Umbilical cord (tissue), 2 donors: ENCODE results near the gene ZBTB11. TPM values are rescaled to one million over a fixed set of nuclear protein-coding genes. Genes with fewer than 3 reads are reported as not detected.
"Not testable (repeated sequence)": the region's sequence is repeated elsewhere in the genome, so short reads cannot be mapped to it uniquely, and the experiment has no call there.

Experiments
- DNase-seq: peaks from one replicate; pipeline ENCODE4 v3.0.0-alpha.2; 2015; ENCODE audit warnings: low spot score
- total RNA-seq: library from RNA; depleted of rRNA; stranded (reverse); fragments of >200 nt; gene quantifications from one replicate; pipeline ENCODE4 v1.2.3, GENCODE V29; 2014; ENCODE audit warnings: low replicate concordance; ENCODE audit not compliant: insufficient read depth

Gene ZBTB11
- total RNA-seq, 1 donor from 2014 or later, result 24.8 TPM

- DNase-seq, result peak; percentile 81
Measured at GRCh38 chr3:101643861-101644613, 32.9 kb downstream of the ZBTB11 start.

- no peak for DNase-seq
Measured at GRCh38 chr3:101643009-101643844, 33.7 kb downstream of the ZBTB11 start.

GRCh38 chr3:101642441-101642840, 34.5 kb downstream of the ZBTB11 start:
- no peak for DNase-seq

- not testable (repeated sequence) for DNase-seq
Measured at GRCh38 chr3:101641397-101642115, 35.4 kb downstream of the ZBTB11 start.

GRCh38 chr3:101640256-101640655, 36.7 kb downstream of the ZBTB11 start:
- no peak for DNase-seq

GRCh38 chr3:101639280-101639963, 37.5 kb downstream of the ZBTB11 start:
- DNase-seq, result no peak

- DNase-seq, result no peak
Measured at GRCh38 chr3:101638261-101638745, 38.6 kb downstream of the ZBTB11 start.

GRCh38 chr3:101637451-101637850, 39.5 kb downstream of the ZBTB11 start:
- no peak for DNase-seq

GRCh38 chr3:101635954-101636798, 40.8 kb downstream of the ZBTB11 start:
- no peak for DNase-seq

GRCh38 chr3:101635345-101635744, 41.6 kb downstream of the ZBTB11 start:
- no peak for DNase-seq

- no peak for DNase-seq
Measured at GRCh38 chr3:101634591-101635196, 42.2 kb downstream of the ZBTB11 start.

- DNase-seq, result no peak
Measured at GRCh38 chr3:101633186-101633585, 43.7 kb downstream of the ZBTB11 start.

- DNase-seq, result no peak
Measured at GRCh38 chr3:101632586-101632985, 44.3 kb downstream of the ZBTB11 start.

GRCh38 chr3:101631959-101632358, 45.0 kb downstream of the ZBTB11 start:
- not testable (repeated sequence) for DNase-seq

GRCh38 chr3:101631098-101631796, 45.7 kb downstream of the ZBTB11 start:
- no peak for DNase-seq

GRCh38 chr3:101629219-101629618, 47.7 kb downstream of the ZBTB11 start:
- no peak for DNase-seq

GRCh38 chr3:101625879-101626278, 51.1 kb downstream of the ZBTB11 start:
- DNase-seq, result no peak

- DNase-seq, result no peak
Measured at GRCh38 chr3:101624857-101625256, 52.1 kb downstream of the ZBTB11 start.

- no peak for DNase-seq
Measured at GRCh38 chr3:101623656-101624055, 53.3 kb downstream of the ZBTB11 start.
